Measurements from ENCODE around the gene AXIN1.
"Not testable (repeated sequence)": the region's sequence is repeated elsewhere in the genome, so short reads cannot be mapped to it uniquely, and the experiment has no call there.

AXIN1 gene

DNA sequence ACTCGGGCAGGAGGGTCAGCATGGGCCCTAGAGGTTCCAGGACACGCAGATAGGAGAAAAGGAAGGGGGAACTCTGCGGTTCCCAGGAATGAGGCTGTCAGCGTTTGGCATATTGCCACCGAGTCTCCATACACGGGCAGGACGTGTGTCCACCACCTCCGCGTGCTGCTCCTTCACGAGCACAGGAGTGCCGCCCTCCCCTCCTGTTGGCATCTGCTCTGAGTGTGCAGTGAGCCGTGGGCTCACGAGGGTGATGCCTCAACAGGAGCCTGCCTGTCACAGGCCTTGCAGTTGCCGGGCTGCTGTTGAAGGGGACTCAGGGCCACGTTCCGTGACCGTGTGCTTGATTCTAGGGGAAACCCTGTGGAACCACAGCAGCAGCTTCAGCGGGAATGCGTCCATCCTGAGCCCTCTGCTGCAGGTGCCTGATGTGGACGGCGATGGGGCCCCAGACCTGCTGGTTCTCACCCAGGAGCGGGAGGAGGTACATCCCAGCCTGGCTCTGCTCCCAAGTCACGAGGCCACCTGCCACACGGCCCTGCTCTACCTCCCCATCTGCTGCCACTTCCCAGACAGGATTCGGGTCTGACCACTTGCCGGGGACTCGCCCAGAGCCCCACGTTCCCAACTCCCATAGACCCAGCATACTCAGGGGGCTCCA is 91.4 kb downstream of the AXIN1 start:
- DNase-seq (ENCODE audit: low read depth in 2 of 2): no peak

DNA sequence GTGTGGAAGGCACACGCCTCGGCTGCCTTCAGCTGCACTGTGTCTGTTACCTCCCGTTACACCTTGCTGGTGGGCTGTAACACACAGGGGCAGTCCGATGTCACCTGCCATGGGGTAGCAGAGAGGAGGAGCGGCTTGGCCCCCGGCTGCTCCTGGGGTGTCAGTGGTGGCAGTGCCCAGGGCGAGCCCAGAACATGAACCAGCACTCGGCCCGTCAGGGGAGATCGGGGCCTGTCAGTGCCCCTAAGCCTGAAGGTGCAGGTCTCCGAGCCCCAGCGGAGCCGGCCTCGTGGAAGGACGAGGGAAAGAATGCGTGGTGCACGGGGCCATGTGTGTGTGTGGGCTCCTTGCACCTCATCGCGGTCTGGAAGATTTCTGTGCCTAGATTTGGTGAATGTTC is 92.2 kb downstream of the AXIN1 start:
- TF ChIP-seq, protein P1, sequence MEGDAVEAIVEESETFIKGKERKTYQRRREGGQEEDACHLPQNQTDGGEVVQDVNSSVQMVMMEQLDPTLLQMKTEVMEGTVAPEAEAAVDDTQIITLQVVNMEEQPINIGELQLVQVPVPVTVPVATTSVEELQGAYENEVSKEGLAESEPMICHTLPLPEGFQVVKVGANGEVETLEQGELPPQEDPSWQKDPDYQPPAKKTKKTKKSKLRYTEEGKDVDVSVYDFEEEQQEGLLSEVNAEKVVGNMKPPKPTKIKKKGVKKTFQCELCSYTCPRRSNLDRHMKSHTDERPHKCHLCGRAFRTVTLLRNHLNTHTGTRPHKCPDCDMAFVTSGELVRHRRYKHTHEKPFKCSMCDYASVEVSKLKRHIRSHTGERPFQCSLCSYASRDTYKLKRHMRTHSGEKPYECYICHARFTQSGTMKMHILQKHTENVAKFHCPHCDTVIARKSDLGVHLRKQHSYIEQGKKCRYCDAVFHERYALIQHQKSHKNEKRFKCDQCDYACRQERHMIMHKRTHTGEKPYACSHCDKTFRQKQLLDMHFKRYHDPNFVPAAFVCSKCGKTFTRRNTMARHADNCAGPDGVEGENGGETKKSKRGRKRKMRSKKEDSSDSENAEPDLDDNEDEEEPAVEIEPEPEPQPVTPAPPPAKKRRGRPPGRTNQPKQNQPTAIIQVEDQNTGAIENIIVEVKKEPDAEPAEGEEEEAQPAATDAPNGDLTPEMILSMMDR (IDR thresholded peaks at IDR 0.05; ENCODE audit: low read depth, low read length): no peak
- no peak for DNase-seq (ENCODE audit: low read depth in 2 of 2)
- no peak overlapping the region for H3K4me3 ChIP-seq (replicated peaks in 1 of 2; ENCODE audit: low read depth in 2 of 2, low read length in 2 of 2)

More for the DNA sequence above, 91.4 kb downstream of the AXIN1 start:
- TF ChIP-seq, protein P1 (IDR thresholded peaks at IDR 0.05; ENCODE audit: low read depth, low read length): no peak
- H3K4me3 ChIP-seq (replicated peaks in 1 of 2; ENCODE audit: low read depth in 2 of 2, low read length in 2 of 2): no peak overlapping the region

- TF ChIP-seq, protein P1 (IDR thresholded peaks at IDR 0.05; ENCODE audit: low read depth, low read length): no peak
- no peak overlapping the region for H3K4me3 ChIP-seq (replicated peaks in 1 of 2; ENCODE audit: low read depth in 2 of 2, low read length in 2 of 2)
- DNase-seq (ENCODE audit: low read depth in 2 of 2): no peak
Measured at GRCh38 chr16:259814-260253, 92.7 kb downstream of the AXIN1 start.

DNA sequence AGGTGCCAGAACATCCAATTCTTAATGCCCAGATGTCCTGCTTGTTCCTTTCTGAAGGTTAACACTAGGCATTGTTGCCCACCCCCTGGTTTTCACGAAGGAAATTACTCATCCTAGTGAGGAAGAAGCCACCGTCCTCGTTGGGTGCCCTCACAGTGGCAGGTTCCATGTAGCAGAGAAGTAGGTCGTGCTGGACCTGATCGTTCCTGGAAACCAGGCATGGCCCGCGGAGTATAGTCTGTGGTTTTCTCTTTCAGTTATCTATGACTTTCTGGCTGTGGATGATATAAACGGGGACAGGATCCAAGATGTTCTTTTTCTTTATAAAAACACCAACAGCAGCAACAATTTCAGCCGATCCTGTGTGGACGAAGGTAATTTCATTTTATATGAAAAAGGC is 93.3 kb downstream of the AXIN1 start:
- no peak for DNase-seq (ENCODE audit: low read depth in 2 of 2)
- TF ChIP-seq, protein P1 (IDR thresholded peaks at IDR 0.05; ENCODE audit: low read depth, low read length): no peak
- H3K4me3 ChIP-seq (replicated peaks in 1 of 2; ENCODE audit: low read depth in 2 of 2, low read length in 2 of 2): no peak overlapping the region

DNA sequence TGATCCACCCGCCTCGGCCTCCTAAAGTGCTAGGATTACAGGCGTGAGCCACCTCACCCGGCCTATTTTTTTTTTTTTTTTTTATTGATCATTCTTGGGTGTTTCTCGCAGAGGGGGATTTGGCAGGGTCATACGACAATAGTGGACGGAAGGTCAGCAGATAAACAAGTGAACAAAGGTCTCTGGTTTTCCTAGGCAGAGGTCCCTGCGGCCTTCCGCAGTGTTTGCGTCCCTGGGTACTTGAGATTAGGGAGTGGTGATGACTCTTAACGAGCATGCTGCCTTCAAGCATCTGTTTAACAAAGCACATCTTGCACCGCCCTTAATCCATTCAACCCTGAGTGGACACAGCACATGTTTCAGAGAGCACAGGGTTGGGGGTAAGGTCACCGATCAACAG is 94.4 kb downstream of the AXIN1 start:
- not testable (repeated sequence) for DNase-seq (ENCODE audit: low read depth in 2 of 2); H3K4me3 ChIP-seq (replicated peaks in 1 of 2; ENCODE audit: low read depth in 2 of 2, low read length in 2 of 2)

- no peak overlapping the region for H3K4me3 ChIP-seq (replicated peaks in 1 of 2; ENCODE audit: low read depth in 2 of 2, low read length in 2 of 2)
- DNase-seq (ENCODE audit: low read depth in 2 of 2): no peak
- TF ChIP-seq, protein P1 (IDR thresholded peaks at IDR 0.05; ENCODE audit: low read depth, low read length): no peak
Measured at GRCh38 chr16:255183-255582, 97.3 kb downstream of the AXIN1 start.

GRCh38 chr16:254461-254860 is 98.1 kb downstream of the AXIN1 start:
- DNase-seq (ENCODE audit: low read depth in 2 of 2): no peak
- TF ChIP-seq, protein P1 (IDR thresholded peaks at IDR 0.05; ENCODE audit: low read depth, low read length): no peak
- no peak overlapping the region for H3K4me3 ChIP-seq (replicated peaks in 1 of 2; ENCODE audit: low read depth in 2 of 2, low read length in 2 of 2)
